HUDEP-2 (cell line): ENCODE measurements around the gene SIAH3.
"Not testable (repeated sequence)": the region's sequence is repeated elsewhere in the genome, so short reads cannot be mapped to it uniquely, and the experiment has no call there.

ENCODE experiments used
- DNase-seq, 76 experiments: peaks; one replicate each; lab custom pipeline; 2025; ENCODE audit not compliant: unreplicated experiment in 76 of 76; lab: John Stamatoyannopoulos, UW

Gene SIAH3, protein sequence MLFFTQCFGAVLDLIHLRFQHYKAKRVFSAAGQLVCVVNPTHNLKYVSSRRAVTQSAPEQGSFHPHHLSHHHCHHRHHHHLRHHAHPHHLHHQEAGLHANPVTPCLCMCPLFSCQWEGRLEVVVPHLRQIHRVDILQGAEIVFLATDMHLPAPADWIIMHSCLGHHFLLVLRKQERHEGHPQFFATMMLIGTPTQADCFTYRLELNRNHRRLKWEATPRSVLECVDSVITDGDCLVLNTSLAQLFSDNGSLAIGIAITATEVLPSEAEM

GRCh38 chr13:45851171-45851921 lies at the start of gene SIAH3:
Gene SIAH3 (minus strand): TSS chr13:45851753. CDS start chr13:45851629, 124 bp downstream.
- DNase-seq = no peak

DNA sequence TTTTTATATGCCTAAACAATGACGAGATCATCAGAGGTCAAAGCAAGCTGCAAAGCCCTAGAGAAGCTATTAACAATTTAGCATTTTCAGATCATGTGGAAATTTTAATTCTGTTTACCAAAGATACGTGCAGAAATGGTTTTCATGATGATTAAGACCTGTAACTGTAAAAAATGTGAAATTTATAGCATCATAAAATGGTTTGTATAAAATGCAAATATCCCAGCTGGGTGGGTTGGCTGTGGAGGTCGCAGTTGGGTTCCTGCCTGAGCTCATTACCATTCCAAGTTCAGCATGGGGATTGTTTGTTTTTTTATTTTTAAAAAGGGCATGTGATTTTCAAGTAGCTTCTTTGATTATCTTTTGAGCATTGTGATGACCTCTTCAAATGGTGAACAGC lies 47.9 kb upstream of the SIAH3 start:
- no peak for DNase-seq

DNA sequence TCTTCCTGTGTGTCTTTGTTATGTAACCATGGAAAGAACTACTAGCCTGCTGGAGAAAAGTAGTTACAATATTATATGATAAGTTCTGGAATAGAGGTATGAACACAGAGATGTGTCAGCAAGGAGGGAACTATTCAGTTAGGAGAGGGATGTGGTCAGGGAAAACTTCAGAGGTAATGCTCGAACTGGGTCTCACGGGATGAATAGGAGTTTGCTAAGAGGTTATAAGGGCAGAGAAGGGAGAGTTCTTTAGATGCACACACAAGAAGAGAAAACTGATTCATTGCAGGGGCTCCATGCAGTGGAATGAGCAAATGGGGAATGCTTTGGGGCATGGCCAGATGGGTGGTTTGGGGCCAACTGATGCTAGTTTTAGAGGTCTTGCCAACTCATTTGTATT lies 46.0 kb upstream of the SIAH3 start:
- DNase-seq = no peak

DNA sequence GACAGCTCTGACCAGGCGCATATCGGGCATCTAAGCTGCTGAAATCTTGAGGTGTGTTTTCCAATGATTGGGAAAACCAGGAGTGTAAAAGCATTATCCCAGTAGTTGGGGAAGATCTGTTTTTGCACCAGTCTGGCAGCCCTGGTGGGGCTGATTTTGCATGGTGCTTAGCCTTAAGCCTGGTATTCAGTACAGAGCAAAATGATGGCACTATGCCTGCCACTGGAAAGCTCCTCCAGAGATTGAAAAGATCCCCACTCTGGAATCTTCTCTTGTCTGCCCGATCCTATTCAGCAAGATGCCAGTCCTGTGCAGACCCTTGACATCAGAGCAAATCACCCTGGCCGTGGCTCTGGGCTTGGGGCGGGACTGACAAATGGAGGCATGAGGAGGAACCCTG lies 44.7 kb upstream of the SIAH3 start:
- DNase-seq = no peak

GRCh38 chr13:45895881-45896280 lies 44.3 kb upstream of the SIAH3 start:
- no peak for DNase-seq

- DNase-seq = no peak
These were observed 41.0 kb upstream of the SIAH3 start for GRCh38 chr13:45892513-45892912.

- no peak for DNase-seq
These were observed 38.2 kb upstream of the SIAH3 start for GRCh38 chr13:45889590-45890243.

DNA sequence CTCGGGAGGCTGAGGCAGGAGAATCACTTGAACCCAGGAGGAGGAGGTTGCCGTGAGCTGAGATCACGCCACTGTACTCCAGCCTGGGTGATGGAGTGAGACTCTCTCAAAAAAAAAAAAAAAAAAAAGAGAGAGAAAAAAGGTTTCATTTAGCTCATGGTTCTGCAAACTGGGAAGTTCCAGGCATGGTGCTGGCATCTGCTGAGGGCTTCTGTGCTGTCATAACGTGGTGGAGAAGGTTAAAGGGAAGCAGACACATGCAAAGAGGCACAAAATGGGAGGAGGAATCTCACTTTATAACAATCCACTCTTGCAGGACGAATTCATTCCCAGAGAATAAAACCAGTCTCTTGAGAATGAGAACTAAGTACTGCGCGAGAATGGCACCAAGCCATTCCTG lies 34.9 kb upstream of the SIAH3 start:
- no peak for DNase-seq

DNA sequence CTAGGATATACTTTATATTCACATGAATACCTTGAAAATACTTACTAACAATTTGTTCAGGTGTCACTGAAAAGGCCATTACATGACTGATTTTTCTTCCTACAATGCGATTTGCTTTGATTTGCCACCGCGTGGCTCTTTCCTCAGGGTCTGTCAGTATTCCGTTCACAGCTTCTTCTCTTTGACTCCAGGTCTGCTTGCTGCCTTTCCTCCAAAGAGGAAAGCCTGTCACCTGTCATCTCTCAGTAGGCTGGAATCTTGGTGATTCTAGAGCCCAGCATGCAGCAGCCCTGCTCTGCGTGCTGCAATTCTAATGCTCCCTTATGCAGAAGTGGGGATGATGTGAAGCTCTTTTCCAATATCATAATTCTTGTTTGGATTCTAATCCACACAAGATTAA lies 33.6 kb upstream of the SIAH3 start:
- no peak for DNase-seq

GRCh38 chr13:45882626-45883025 lies 31.1 kb upstream of the SIAH3 start:
- DNase-seq = no peak

DNA sequence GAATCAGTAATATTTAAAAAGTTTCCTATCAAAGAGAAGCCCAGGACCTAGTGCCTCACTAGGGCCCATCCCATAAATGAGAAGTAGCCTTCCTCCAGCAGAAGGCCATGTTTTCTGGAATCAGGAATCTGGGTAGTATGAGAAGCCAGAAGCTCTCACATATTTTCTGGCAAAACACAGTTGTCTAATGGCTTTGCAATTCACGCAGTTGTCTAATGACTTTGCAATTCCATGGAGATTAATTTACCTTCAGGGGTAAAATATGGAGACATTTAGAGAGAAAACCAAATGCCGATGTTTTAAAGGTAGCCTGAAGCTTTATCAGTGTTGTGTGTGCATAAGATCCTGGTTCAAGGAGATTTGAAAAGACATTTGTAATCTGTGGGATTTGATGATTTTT lies 29.8 kb upstream of the SIAH3 start:
- DNase-seq = no peak

DNA sequence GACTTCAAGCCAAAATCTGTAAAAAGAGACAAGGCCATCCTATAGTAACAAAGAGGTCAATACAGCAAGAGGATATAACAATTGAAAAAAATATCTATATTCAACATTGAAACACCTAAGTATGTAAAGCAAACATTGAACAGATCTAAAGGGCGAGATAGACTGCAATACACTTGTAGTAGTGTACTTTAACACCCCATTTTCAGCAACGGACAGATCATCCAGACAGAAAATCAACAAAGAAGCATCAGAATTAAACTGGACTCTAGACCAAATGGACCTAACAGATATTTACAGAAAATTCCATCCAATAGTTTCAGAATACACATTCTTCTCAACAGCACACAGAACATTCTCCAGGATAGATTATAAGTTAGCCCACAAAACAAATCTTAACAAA lies 28.7 kb upstream of the SIAH3 start:
- no peak for DNase-seq

DNA sequence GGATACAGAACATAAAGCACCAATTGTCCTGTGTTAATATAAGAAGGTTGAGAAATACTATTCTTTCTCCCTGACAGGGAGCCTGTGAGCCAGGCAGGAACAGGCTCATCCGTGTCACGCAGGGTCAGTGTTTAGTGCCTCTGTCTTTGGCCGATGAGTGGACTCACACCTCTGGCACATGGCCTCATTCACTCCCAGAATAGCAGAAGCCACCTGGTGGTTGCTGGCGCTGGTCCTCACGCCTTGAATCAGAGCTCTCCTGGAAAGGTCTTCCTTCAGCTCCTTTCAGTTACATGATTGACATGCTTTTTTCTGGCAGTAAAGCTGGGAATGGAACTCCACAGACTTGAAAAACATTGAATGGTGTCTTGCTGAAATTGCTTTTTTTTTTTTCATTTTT lies 28.1 kb upstream of the SIAH3 start:
- DNase-seq = peak in 7 of 76 experiments; percentile 0 to 21 (median 5)

GRCh38 chr13:45878966-45879365 lies 27.4 kb upstream of the SIAH3 start:
- DNase-seq = no peak

DNA sequence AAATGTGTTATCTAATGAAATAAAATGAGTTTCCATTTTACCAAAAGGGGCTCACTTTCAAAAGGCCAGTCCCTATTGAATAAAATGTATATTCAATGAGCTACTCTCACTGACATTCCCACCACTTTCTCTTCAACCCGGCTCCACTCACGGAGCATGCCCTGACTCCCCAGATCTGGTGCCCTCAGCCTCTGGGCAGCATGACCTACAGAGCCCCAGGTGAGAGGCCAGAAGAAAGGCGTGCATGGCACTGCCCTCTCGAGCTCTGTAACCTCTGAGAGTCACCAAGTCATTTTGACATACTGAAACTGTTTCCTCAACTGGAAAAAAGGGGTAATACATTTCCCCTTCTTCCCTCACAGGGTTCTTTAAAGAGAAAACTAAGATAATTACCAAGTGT lies 25.2 kb upstream of the SIAH3 start:
- no peak for DNase-seq

GRCh38 chr13:45875951-45876350 lies 24.4 kb upstream of the SIAH3 start:
- DNase-seq = no peak

GRCh38 chr13:45873491-45874325 lies 22.2 kb upstream of the SIAH3 start:
- DNase-seq = no peak

- no peak for DNase-seq
These were observed 21.0 kb upstream of the SIAH3 start for GRCh38 chr13:45872566-45872965.

GRCh38 chr13:45871201-45871600 lies 19.6 kb upstream of the SIAH3 start:
- DNase-seq = not testable (repeated sequence)

DNA sequence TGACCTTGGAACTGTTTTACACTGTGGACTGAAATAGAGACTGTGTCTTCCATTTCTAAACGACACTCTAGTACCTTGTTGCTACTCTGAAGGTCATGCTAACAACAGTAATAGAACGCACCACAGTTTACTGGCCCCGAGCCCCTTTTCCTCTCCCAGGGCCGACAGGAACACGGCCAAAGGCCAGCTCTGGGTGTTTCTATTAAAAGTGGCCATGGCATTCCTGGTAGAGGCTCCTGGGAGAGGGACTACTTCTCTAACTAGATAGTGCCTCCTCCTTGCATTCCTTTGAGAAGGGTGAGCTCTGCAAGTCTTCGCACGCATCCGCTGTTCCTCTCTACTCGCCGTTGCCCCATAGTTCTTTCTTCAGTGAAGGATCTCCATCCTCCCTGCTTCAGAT lies 18.7 kb upstream of the SIAH3 start:
- no peak for DNase-seq

DNA sequence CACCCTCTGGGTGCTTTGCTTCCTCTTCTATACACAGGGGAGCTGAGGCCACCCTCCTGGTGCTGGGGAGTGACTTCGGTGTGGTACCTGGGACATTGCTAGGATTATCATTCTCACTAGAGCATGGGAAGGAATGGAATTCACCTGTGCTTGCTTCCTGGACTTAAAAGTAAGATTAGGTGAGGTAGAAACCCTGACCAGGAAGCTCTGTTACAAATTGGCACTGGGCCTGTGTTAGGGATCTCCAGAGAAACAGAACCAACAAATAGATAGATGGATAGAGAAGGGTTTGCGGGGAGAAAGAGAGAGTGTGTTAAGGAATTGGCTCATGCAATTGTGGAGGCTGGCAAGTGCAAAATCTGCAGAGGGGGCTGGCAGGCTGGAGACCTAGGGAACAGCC lies 13.9 kb upstream of the SIAH3 start:
- DNase-seq = no peak
